ENCODE measurements around the gene LGI2.
"Not testable (repeated sequence)": the region's sequence is repeated elsewhere in the genome, so short reads cannot be mapped to it uniquely, and the experiment has no call there.

Gene LGI2, protein sequence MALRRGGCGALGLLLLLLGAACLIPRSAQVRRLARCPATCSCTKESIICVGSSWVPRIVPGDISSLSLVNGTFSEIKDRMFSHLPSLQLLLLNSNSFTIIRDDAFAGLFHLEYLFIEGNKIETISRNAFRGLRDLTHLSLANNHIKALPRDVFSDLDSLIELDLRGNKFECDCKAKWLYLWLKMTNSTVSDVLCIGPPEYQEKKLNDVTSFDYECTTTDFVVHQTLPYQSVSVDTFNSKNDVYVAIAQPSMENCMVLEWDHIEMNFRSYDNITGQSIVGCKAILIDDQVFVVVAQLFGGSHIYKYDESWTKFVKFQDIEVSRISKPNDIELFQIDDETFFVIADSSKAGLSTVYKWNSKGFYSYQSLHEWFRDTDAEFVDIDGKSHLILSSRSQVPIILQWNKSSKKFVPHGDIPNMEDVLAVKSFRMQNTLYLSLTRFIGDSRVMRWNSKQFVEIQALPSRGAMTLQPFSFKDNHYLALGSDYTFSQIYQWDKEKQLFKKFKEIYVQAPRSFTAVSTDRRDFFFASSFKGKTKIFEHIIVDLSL

DNA sequence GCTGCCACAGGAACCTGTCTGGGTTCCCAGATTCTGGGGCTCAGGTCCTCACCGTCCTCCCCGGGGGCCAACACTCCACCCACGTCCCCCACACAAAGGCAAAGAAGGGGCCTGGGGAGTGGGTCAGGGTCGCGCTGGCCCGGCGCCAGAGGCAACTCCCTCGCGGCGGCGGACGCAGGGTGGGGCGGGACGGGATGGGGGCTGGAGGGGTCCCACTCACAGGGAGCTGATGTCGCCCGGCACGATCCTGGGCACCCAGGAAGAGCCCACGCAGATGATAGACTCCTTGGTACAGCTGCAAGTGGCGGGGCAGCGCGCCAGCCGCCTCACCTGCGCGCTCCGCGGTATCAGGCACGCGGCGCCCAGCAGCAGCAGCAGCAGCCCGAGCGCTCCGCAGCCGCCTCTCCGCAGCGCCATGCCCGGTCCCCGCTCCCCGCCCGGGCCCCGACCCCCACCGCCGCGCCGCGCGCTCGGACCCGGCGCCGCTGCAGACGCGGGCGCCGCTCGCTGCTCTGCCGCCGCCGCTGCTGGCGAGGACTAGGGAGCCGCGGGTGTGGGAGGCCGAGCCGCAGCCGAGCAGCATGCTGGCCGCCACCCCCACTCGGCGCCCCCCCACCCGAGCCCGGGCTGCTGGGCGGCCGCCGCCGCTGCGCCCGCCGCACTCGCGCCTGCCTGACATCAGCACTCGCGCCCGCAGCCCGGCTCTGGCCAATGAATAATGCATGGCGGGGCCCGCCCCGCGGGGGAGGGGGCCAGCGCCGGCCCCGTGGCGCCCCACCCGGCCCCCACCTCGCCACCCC is at the start of gene LGI2:
LGI2 (minus strand) TSS at position 670 of the 800 bp plus-strand sequence; CDS start at position 417, 253 bp downstream.
- no peak for DNase-seq

DNA sequence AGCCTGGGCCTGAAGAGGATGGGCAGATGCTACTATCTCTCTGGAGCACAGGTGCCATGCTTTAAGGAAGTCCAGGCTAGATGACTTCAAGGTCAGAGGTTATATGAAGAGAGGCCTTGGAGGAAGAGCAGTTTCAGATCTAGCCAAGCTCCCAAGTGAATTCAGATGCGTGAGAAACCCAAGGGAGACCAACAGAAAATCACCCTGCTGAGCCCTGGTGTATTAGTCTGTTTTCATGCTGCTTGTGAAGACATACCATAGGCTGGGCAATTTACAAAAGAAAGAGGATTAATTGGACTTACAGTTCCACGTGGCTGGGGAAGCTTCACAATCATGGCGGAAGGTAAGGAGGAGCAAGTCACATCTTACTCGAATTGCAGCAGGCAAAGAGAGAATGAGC is 47.8 kb upstream of the LGI2 start:
- no peak for DNase-seq

DNA sequence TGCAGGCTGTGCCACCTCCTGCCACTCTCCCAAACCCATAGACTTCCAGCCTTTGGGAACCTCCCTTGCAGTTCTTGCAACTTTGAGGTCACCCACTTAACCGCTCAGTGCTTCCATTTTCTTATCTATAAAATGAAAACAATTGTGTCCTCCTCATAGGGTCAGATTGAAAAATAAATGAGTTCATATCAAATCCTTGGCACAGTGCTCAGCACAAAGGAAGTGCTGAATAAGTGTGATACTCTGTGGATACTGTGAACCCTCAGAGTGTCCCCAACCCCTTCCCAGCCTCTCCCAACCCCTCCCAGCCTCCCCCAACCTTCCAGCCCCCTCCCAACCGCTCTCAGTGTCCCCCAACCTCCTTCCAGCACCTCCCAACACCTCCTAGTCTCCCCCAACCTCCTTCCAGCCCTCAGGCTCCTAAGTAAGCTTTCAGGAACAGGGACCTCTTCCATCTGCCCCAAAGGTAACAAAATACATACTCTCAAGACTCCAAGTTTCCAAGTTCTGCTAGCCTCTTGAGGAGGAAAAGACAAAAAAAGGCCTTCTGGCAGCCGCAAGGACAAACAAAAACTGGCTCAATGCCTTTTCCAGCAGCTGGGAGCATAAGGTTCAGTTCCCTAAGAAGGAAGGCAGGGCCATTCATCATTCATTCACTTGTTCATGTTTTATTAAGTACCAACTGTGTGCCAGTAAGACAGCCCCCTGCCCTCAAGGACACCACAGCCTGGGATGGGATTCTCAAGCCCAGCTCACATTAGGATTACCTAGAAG is 46.1 kb upstream of the LGI2 start:
- DNase-seq: no peak

DNA sequence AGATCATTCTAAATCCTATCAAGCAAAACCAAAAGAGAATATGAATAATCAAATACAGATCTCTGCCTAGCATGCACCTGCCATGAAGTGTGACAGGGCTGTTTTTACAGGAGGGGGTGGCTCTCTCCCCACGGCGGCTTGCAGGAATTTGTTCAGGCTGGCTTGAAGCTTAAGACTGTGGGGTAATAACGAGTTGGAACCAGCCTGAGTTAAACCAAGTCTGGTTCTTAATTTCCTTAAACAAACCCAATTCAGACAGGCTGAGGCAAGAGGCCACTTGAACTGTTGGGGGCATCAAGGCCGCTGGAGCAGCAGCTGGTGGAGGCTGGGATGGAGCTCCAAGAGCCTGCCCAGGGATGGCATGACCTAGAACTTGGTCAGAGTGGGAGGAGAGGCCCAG is 45.1 kb upstream of the LGI2 start:
- DNase-seq: no peak

DNA sequence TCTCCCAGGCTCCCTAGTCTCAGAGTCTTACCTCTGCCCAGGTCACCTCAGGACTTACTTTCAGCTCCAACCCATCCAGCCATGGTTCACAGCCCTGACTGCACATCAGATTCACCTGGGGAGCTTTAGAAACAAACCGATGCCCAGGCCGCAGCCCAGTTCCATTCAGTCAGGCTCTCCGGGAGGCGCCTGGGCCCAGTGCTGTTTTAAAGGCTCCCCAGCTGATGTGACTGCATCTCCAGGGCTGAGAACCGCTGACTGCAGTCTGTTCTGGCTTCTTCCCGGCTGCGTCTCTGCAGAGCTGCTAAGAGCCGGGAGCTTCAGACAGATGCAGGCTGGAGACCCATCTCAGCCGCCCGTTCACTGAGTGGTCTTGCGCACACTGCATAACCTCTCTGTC is 44.4 kb upstream of the LGI2 start:
- DNase-seq: no peak

DNA sequence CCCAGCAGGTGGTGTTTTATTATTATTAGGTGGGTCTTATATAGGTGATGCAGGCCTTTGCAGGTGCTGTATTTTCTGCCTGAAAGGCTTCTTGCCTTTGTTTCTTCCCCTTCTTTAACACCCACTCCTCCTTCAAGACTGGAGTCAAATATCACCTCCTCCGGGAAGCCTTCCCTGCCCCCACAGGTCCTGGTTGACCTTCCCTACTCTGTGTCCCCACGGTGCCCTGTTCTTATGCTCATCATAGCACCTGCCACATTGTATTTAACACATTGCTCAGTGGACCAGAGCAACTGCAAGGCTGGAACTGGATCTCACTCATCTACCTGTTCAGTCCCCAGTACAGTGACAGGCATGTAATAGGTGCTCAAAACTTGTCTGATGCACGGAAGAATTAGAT is 39.8 kb upstream of the LGI2 start:
- no peak for DNase-seq

DNA sequence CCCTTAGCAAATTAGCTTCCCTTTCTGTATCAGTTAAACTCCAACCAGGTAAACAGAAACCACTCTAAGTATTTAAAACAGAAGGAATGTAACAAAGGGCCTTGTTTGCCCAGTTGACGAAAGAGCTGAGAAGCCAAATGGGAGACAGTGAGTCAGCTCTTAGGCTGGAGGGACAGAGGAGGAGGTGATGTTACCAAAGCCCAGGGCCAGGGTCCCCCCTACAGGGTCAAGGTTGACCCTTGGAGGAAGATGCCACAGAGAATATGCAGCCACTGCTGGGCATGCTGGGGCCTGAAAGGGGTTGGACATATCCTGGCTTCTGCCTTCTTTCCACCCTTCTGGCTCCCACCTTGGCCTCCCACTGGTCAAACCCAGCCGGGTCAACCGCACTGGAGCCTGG is 38.3 kb upstream of the LGI2 start:
- DNase-seq: no peak

DNA sequence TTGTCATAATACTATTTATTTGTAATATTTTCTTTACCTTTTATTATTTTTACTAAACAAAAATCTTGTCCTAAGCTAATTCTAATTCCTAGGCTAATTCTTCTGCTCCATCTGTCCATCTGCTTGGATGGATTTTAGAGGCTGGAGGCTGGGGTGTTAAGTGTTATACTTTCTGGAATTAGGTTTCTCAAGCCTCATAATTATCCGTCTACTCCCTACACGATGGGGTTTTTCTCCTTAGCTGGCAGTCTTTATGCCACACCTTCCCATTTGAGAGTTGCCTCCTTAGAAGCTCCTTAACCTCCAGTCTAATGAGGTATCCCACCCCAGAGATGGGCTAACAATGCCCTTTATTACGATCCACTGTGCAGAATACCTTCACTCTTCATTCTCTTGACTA is 37.6 kb upstream of the LGI2 start:
- no peak for DNase-seq

DNA sequence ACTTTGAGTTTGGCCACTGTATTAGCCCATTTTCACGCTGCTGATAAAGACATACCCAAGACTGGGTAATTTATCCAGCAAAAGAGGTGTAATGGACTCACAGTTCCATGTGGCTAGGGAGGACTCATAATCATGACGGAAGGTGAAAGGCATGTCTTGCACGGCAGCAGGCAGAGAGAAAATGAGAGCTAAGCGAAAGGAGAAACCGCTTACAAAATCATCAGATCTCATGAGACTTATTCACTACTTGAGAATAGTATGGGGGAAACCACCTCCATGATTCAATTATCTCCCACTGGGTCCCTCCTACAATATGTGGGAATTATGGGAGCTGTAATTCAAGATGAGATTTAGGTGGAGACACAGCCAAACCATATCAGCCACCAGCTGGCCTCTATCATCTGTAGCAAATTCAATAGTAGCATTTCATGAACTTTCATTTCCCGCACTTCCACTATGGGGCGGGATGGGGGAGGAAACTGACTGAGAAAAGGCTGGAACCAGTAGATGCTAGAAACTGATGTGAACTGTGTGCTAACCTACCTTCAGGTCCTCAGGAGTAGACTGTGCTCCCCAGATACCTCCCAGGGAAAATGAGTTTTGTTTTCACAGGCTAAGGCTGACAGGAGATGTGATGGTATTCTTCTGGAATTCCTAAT is 35.3 kb upstream of the LGI2 start:
- DNase-seq: no peak

DNA sequence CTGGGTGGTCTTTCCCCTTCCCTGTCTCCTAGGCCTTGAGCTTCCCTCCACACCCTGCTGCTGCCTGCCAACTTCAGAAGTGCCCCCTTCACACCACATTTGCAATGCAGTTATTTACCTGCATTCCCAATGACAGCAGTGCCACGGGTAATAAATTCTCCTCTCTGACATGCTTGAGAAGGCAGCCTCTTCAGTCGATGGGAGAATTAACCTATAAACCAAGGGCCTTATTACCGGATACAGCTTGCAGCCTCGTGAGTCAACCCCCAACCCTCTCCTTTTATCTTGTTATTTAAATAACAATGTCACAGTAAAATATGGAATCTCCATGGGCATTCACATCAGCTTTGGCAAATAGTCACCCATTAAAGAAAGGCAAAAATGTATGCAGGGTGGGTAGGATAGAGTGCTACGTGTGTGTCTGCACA is 34.7 kb upstream of the LGI2 start:
- no peak for DNase-seq

DNA sequence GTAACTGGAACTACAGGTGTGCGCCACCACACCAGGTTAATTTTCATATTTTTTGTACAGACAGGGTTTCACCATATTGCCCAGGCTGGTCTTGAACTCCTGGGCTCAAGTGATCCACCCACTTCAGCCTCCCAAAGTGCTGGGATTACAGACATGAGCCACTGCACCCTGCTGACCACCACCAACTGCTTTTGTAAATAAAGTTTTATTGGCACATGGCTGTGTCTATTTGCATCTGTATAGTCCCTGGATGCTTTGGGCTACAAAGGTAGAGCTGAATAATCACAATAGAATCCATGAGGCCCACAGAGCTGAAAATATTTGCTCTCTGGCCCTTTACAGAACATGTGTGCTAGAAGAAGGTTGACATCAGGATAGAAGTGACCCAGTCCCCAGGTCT is 33.7 kb upstream of the LGI2 start:
- DNase-seq: not testable (repeated sequence)

DNA sequence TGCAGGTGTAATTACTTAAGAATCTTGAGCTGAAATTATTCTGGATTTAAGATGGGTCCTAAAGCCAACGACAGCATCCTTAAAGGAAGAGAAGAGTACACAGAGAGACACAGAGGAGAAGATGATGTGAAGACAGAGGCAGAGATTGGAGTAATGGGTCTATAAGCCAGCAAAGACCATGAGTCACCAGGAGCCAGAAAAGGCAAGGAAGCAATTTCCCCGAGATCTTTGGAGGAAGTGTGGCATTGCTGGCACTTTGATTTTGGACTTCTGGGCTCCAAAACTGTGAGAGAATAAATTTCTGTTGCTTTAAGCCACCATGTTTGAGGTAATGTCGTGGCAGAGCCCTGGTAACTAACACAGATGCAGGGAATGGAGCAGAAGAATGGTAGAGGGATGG is 32.4 kb upstream of the LGI2 start:
- DNase-seq: no peak

DNA sequence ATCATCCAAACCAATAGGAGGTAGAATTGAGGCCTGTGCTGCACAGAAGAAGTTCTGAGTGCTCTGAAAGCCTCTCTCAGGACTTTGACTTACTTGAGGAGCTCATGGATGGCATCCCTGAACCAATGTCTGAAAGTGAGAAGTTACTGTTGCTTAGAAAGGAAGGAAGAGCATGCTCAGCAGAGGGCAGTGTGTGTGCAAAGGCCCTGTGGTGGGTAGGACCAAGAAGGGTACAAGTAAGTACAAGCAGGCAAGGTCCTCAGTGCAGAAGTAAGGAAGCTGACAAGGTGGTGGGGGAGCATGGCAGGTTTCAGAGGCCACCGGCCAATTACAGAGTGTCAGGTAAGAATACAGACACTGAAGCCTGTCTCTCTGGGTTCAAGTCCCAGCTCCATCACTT is 31.4 kb upstream of the LGI2 start:
- DNase-seq: no peak

DNA sequence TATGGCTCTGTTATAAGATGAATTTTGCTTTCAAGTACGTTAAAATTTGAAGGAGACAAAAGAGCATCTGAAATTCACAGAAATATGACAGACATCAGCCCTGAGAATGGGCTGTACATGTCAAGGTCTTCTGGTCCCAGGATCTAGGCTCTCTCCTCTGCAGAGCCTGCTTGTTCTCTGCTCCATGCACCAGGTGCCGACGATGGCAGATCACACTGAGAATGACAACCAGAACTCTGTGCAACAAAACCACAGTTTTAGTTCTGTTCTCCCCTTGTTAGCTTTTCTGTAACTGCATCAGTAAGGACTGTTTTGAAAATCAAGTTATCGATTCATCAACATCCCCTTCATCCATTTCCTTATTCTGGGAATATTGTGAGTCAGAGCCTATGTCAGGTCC is 30.9 kb upstream of the LGI2 start:
- no peak for DNase-seq

DNA sequence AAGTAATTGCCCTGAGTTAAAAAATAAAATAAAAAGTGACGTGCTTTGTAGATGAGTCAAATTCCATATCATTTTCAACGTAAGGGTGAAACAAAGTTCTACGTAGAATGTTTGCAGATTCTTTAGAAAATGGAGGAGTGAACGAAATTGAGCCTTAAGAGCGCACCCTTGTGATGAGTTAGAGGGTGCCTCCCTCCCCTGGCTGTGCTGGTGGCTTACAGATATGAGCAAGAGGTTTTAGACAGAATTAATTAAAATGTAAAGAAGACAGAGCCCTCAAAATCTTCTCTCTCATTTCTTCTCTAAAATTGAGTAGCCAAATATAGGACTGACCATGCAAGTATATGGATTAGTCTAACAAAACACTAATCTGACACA is 30.2 kb upstream of the LGI2 start:
- DNase-seq: no peak

DNA sequence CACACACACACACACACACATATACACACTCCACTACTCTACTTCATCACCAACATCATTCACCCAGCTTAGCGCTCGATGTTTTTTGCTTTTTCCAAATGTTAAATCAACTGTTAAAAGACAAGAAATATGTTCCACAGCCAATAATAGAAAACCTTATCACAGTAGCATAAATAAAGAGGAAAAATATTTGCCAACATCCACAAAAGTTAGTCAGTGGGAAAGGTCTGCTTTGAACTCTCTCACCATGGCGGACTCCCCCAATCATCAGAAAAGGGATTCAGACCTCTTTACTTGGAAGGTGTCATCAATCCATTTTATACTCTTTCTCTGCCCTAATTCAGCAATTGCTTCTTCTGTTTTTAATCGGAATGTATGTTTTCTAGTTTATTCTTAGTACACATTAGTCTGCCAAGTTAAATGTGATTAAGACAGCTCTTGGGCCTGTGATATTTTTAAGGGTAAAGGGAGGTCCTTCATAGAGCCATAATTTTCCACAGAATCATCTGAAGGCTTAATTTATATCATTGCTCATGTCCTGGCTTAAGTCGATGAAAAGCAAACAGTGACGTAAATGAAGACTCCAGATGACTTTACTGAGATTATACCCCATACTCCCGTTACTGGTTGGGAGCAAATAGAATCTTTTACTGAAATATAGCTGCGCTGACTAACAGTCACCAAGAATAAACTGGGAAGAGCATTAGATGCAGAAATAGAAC is 29.7 kb upstream of the LGI2 start:
- DNase-seq: no peak

DNA sequence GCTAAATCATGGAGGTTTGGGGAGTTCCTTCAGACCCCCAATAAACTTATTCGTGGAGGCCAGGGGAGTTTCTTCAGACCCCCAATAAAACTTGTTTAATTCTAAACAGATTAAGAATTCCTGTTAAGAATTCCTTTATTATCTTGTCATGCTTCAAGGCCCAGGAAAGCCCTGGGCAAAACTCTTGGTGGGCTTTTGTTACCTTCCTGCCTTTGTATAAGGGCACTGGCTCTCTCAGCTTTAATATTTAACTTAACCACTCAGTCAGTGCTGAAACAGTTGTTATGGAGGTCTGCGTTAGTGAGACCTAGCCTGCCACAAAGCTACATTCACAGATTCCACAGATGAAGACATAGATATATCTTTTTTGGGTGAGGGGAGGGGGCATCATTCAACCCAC is 29.0 kb upstream of the LGI2 start:
- DNase-seq: no peak

DNA sequence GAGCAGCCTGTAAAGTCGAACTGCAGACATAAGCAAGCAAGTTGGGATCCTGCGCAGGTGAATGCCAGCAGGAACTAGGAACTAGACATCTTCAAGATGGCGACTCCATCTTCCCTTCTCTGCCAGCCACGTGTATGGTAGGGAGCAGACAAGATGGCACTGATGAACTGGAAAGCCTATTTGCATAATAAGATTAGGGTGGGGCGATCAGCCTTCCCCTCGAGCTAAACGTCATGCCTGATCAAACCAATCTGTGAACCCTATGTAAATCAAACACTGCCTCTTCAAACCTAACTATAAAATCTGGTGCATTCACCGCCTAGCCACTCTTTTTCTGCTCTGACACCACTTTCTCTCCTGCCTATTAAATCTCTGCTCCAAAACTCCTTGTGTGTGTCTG is 28.1 kb upstream of the LGI2 start:
- no peak for DNase-seq

DNA sequence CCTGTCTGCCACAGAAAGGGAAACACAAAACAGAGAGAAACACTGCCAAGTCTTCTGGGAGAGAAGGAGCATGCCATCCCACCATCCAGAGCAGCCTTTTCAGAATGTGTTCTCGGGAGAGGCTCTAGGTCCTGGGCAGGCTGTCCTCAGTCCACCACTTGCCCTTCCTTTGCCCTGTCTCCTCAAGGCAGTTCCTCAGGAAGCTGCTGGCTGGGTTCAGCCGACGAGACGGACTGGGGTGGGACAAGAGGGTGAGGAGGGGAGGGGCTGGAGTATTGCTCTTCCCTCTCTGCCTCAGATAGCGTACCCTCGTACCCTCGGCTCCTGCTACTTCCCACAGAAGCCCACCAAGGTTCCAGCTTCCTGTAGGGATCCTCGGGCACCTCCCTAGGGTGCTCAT is 26.6 kb upstream of the LGI2 start:
- DNase-seq: no peak

DNA sequence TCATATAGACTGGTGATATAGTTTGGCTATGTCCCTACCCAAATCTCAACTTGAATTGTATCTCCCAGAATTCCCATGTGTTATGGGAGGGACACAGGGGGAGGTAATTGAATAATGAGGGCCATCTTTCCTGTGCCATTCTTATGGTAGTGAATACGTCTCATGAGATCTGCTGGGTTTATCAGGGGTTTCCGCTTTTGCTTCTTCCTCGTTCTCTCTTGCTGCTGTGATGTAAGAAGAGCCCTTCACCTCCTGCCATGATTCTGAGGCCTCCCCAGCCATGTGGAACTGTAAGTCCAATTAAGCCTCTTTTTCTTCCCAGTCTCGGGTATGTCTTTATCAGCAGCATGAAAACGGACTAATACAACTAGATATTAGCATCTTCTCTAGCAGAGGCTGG is 21.3 kb upstream of the LGI2 start:
- not testable (repeated sequence) for DNase-seq

DNA sequence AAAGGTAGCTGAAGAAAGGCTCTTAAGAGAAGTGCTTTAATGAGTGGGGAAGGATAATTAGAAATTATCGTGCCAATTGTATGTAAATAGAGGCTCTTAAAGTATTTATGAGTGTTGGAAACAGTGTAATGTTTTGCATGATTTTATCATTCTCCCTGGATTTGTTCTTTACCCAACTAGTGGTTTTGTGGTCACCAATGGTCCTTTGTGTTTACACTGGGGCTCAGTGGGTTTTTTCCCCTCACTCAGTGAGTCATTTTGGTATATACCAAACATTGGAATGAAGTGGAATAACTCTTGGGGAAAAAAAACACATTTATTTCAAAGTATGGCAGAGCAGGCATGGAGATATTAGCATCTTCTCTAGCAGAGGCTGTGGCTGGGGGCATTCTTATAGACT is 20.8 kb upstream of the LGI2 start:
- DNase-seq: no peak
